SH-SY5Y (cell line): Measurements from ENCODE around the gene EWSR1.

Source experiments
- GATA2 ChIP-seq: IDR thresholded peaks from 2 replicates; pipeline ENCODE4 v1.6.1; 2011; ENCODE audit warnings: mild to moderate bottlenecking, low read depth, low read length
- GATA3 ChIP-seq: IDR thresholded peaks from 2 replicates; pipeline ENCODE4 v1.6.1; 2011; ENCODE audit warnings: low read depth, mild to moderate bottlenecking, low read length, moderate library complexity

Gene EWSR1

DNA sequence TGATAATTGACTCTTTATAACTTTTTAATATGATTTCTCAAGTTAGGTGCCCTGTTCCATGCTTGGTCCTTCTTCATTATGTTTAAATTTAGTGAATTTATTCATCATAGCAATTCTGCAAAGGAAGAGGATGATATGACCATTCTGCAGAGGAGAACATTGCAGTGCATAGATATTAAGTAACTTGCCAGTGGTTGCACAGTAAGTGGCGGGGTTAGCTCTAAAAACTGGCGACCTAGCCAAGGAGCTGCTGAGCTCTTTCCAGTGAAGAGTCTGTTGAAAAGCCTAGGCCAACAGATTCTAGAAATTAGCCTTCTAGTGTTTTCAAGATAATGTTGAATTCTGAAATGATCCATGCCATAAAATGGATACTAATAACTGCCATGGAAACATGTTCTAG is 4.6 kb downstream of the EWSR1 start:
- TF ChIP-seq GATA2 = no peak
- no peak for TF ChIP-seq GATA3

DNA sequence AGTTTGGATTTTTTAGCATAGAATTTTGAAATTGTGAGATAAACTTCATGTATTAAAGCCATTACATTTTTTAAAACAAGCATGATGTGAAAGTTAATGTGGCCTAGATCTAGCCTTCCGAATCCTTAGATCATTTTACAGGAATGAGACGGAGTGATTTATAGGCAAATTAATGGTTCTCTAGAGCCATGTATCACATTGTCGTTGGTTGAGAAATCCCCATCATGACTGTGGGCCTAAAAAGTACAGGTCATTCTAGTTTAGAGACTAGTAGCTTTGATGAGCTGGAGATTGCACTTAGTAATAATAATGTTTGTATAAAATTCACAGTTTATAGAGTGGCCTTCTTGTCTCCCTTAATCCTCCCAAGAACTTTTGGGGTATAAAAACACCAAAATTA is 7.1 kb downstream of the EWSR1 start:
- TF ChIP-seq GATA3 = no peak
- TF ChIP-seq GATA2 = no peak

- TF ChIP-seq GATA3 (no peak), GATA2 (no peak)
These were observed 7.9 kb downstream of the EWSR1 start for GRCh38 chr22:29275819-29276565.

DNA sequence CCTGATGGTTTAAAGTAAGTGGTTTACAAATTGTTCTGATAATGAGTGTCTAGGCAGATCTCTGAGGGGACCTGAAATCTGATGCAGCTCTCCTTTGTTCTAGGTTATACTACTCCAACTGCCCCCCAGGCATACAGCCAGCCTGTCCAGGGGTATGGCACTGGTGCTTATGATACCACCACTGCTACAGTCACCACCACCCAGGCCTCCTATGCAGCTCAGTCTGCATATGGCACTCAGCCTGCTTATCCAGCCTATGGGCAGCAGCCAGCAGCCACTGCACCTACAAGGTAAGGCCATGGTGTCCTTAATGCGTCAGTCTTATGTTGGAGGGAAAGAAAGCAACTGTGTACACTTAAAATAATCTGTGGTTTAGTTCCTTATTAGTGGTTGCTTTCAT is 9.9 kb downstream of the EWSR1 start:
- TF ChIP-seq GATA3 (no peak), GATA2 (no peak)

GRCh38 chr22:29284196-29284595 is 16.1 kb downstream of the EWSR1 start:
- TF ChIP-seq GATA3 (no peak), GATA2 (no peak)

- TF ChIP-seq GATA3 (no peak), GATA2 (no peak)
These were observed 20.8 kb downstream of the EWSR1 start for GRCh38 chr22:29288837-29289236.

DNA sequence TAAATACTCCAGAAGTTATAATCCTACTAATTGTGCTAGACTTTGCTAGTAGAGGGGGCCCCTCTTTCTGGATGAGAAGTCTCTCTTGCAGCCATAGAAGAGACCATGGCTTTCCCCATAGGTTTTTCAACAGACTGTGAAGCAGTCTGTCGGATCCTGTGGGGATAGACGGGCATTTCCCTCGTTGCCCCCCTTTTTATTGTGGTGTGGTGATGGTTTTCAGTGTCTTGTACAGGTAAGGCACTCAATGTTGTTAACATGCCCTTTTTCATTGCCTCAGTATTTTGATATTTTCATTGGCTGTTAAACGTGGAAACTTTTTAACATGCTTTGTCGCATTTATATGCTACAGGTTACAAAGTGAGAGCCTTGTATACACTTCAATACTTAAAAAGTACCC is 22.0 kb downstream of the EWSR1 start:
- TF ChIP-seq GATA2 = no peak

DNA sequence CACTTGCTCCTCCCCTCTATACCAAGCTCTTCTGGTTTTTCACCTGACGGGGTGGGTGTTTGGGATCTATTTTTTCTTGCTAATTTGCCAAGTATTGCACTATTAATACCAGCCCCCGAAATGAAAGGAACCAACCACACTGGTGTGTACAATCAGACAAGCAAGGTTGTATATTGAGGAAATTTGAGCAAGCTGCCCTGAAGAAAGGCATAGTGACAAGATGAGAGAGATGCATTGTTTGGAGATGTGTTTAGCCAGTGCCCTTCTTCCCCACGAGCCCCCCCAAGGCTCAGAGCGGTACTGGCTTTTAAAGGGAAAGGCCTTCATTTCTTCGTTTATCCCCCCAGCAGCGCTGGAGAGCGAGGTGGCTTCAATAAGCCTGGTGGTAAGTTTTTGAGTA is 23.1 kb downstream of the EWSR1 start:
- TF ChIP-seq GATA3 = no peak
- no peak for TF ChIP-seq GATA2

DNA sequence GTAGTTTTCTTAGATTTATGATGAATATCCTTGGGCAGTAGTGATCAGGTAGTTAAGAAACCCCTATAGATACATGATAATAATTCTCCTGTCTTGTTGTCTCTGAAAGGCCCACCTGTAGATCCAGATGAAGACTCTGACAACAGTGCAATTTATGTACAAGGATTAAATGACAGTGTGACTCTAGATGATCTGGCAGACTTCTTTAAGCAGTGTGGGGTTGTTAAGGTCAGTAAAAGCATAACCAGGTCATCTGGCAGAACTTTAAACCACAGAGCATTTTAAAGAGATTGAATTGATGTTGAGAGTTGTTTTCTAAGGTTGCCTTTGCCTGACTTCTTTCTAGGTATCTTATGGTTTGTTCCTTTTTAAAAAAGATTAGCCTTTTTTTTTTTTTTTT is 24.3 kb downstream of the EWSR1 start:
- TF ChIP-seq GATA2 (no peak), GATA3 (no peak)

DNA sequence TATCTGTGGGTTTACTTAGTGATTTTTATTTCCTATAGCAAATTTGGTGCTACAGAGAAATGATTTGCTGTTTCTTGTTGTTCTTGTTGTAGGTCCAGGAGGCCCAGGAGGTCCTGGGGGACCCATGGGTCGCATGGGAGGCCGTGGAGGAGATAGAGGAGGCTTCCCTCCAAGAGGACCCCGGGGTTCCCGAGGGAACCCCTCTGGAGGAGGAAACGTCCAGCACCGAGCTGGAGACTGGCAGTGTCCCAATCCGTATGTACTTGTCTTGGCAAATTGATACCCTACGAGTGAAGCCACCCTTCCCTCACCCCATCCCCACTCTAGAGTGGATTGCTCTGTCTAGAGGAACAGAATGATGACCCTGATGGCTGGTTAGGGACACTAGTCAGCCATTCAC is 30.6 kb downstream of the EWSR1 start:
- no peak for TF ChIP-seq GATA3
- no peak for TF ChIP-seq GATA2

DNA sequence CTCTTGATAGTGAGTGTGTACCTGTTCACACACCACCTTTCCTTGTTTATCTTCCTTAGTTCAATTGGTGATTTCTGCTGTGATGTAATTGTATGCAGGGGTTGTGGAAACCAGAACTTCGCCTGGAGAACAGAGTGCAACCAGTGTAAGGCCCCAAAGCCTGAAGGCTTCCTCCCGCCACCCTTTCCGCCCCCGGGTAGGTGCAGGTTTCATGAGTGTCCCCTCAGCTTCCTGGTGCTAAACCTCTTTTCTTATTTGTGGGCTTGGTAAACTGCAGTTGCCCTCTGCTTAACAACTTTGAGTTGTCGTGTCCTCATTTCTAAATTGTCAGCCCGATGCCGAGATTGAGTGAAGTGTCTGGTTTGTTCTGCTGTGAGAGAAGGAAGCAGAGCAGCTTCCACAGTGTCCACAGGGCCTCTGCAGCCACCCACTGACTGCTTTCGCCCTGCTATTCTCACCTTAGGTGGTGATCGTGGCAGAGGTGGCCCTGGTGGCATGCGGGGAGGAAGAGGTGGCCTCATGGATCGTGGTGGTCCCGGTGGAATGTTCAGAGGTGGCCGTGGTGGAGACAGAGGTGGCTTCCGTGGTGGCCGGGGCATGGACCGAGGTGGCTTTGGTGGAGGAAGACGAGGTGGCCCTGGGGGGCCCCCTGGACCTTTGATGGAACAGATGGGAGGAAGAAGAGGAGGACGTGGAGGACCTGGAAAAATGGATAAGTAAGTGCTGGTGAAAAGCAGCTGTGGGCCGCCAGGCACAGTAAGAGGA is 31.2 kb downstream of the EWSR1 start:
- no peak for TF ChIP-seq GATA2
- TF ChIP-seq GATA3 = no peak

DNA sequence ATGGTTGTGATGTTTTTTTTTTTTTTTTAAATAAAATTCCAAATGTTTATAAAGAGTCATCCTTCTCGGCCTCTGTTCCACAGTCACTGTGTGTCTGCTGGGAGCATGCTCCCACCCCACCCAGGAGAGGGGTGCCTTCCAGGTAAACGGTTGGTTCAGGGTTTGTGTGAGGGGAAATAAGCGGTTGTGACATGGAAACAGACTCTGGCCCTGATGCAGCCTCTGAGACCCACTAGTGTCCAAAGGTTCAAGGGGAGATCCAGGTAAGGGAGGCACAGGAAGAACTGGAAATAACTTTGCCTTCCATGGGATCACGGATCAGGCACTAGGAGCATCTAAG is 32.4 kb downstream of the EWSR1 start:
- TF ChIP-seq GATA2 = no peak
- TF ChIP-seq GATA3 = no peak

- TF ChIP-seq GATA3 = no peak
- no peak for TF ChIP-seq GATA2
These were observed 32.9 kb downstream of the EWSR1 start for GRCh38 chr22:29300807-29301601.

DNA sequence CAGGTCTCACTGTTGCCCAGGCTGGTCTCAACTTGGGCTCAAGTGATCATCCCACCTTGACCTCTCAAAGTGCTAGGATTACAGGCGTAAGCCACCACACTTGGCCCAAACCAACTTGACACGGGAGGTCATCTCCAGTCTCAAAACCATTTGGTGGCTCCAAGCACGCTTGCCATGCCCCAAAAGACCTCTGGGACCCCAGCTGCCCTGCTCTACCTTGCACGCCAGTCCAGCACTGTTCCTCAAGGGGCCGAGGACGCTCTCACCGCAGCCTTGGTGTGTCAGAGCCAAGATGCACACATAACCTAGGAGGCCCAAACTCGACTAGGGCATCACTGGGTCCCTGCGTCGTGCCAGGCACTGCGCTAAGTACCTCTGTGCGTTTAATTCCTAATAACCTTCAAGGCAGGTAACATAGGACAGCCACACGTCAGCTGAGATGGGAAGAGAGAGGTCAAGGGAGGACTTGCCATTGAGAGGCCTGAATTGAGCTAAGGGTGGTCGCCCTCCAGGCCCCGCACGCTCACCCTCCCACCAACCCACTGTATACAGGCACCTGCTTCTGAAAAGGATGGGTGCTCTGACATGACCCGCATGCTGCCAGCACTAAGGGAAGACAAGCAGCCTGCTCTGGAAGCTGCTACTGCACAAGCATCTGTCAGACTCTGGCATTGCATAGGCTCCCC is 33.8 kb downstream of the EWSR1 start:
- TF ChIP-seq GATA3 = no peak
- no peak for TF ChIP-seq GATA2
